NCI-H82 treated with DMSO at 0.1 percent for 48 hours (cell line): Measurements from ENCODE around the gene LCE1A.

Experiments used
- DNase-seq: peaks from one replicate; lab custom pipeline; 2025; ENCODE audit not compliant: unreplicated experiment; lab: John Stamatoyannopoulos, UW

The LCE1A gene

GRCh38 chr1:152827173-152827572, at the start of gene LCE1A:
Gene LCE1A (plus strand): TSS chr1:152827473. CDS start chr1:152827473, 0 bp downstream.
- DNase-seq, result no peak

- DNase-seq, result no peak
Observed at GRCh38 chr1:152777510-152778137, 49.6 kb upstream of the LCE1A start.

GRCh38 chr1:152783095-152783494, 44.2 kb upstream of the LCE1A start:
- DNase-seq, result no peak

GRCh38 chr1:152786077-152786476, 41.2 kb upstream of the LCE1A start, which contains the start of gene LCE1E:
Gene LCE1E (plus strand): TSS chr1:152786257. CDS start chr1:152787300, 1,043 bp downstream.
- DNase-seq, result no peak

- DNase-seq, result no peak
Observed at GRCh38 chr1:152795686-152796085, 31.6 kb upstream of the LCE1A start.

- no peak for DNase-seq
Observed at GRCh38 chr1:152796421-152796820, 30.9 kb upstream of the LCE1A start, which contains the start of gene LCE1D. Gene LCE1D (plus strand): TSS chr1:152796721. CDS start chr1:152797795, 1,074 bp downstream.

GRCh38 chr1:152801333-152801732, 25.9 kb upstream of the LCE1A start:
- no peak for DNase-seq

- DNase-seq, result no peak
Observed at GRCh38 chr1:152806576-152806975, 20.7 kb upstream of the LCE1A start, which contains the start of gene LCE1C. Gene LCE1C (minus strand): TSS chr1:152806651. CDS start chr1:152805478, 1,173 bp downstream.

GRCh38 chr1:152811050-152811449, 16.2 kb upstream of the LCE1A start:
- no peak for DNase-seq

- DNase-seq, result no peak
Observed at GRCh38 chr1:152811671-152812070, 15.6 kb upstream of the LCE1A start, which contains the start of gene LCE1B. Gene LCE1B (plus strand): TSS chr1:152811971. CDS start chr1:152812447, 476 bp downstream.

- DNase-seq, result no peak
Observed at GRCh38 chr1:152817309-152817708, 10.0 kb upstream of the LCE1A start.

- DNase-seq, result no peak
Observed at GRCh38 chr1:152823294-152823693, 4.0 kb upstream of the LCE1A start.

- DNase-seq, result no peak
Observed at GRCh38 chr1:152824964-152825363, 2.3 kb upstream of the LCE1A start.

- DNase-seq, result no peak
Observed at GRCh38 chr1:152836870-152837269, 9.6 kb downstream of the LCE1A start.

- DNase-seq, result no peak
Observed at GRCh38 chr1:152842556-152842955, 15.3 kb downstream of the LCE1A start, which contains the start of gene LCE6A. Gene LCE6A (plus strand): TSS chr1:152842856. CDS start chr1:152843521, 665 bp downstream.

GRCh38 chr1:152855661-152856060, 28.4 kb downstream of the LCE1A start:
- no peak for DNase-seq

GRCh38 chr1:152858062-152858461, 30.8 kb downstream of the LCE1A start:
- DNase-seq, result no peak

- DNase-seq, result no peak
Observed at GRCh38 chr1:152859696-152860095, 32.4 kb downstream of the LCE1A start, which contains the start of gene LCE7A. Gene LCE7A (plus strand): TSS chr1:152859996. CDS start chr1:152860698, 702 bp downstream.

GRCh38 chr1:152860129-152860528, 32.9 kb downstream of the LCE1A start:
- no peak for DNase-seq

GRCh38 chr1:152861374-152861773, 34.1 kb downstream of the LCE1A start:
- DNase-seq, result no peak

- DNase-seq, result no peak
Observed at GRCh38 chr1:152864443-152864842, 37.2 kb downstream of the LCE1A start.

GRCh38 chr1:152866321-152866720, 39.0 kb downstream of the LCE1A start:
- DNase-seq, result no peak
